Erythroblast (primary cell): ENCODE data around the gene ARHGAP4.

Source experiments
- DNase-seq, 2 experiments: peaks; one replicate each; lab custom pipeline; 2025; lab: John Stamatoyannopoulos, UW
- GATA1 ChIP-seq: IDR thresholded peaks from 2 replicates; pipeline ENCODE4 v1.6.1; 2011; ENCODE audit warnings: low read depth, mild to moderate bottlenecking, control low read depth, low read length, moderate library complexity
- POLR2A ChIP-seq: IDR thresholded peaks from 2 replicates; pipeline ENCODE4 v1.6.1; 2011; ENCODE audit warnings: mild to moderate bottlenecking, low read length

The ARHGAP4 gene

DNA sequence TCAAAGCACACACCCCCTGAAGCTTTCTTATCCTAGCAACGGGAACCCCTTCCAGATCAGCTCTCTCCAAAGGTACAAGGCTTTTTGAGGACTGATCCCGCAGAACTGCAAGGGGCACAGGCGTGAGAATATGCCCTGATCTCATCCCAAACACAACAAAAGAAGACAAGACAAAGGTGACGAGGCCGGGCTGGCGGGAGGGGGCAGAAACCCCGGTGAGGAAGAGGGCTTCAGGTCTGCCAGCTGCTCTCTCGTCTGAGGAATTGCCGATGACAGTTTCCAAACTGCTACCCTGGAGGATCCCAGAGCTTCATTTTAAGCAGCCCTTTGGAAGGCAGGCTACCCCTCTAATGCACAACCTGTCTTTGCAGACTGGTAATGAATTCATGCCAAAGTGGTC, 42.2 kb upstream of the ARHGAP4 start:
- TF ChIP-seq GATA1 (no peak), POLR2A (no peak)
- DNase-seq: no peak

DNA sequence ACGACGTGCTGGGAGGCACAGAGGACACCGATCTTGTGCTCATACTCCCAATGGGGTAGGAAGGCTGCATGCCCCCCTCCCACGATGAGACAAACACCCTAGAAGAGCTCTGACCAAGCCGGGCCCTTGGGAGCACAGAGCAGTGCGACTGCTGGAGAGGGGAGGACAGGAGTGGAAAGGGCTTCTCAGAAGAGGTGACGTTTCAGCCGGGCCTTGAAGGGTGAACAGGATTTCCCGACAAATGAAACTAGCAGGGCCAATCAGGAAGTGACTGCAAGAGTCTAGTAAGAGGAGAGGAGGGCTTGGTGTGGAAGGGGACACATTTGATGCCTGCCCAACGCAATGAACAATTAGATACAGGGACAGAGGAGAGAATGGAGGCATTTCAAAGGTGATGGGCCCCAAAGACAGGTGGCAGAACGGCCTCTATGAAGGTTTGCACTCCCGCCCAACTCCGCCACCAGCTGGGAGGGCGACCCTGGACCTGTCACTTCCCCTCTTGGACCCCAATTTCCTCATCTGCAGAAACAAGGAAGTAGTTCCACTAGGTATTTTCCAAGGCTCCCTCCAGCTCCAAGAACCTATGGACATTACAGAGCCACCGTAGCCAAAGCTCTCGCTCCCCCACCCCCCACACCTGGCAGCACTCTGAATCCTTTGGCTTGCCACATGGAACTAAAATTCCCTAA, 41.6 kb upstream of the ARHGAP4 start:
- no peak for DNase-seq
- TF ChIP-seq GATA1 (no peak), POLR2A (no peak)

DNA sequence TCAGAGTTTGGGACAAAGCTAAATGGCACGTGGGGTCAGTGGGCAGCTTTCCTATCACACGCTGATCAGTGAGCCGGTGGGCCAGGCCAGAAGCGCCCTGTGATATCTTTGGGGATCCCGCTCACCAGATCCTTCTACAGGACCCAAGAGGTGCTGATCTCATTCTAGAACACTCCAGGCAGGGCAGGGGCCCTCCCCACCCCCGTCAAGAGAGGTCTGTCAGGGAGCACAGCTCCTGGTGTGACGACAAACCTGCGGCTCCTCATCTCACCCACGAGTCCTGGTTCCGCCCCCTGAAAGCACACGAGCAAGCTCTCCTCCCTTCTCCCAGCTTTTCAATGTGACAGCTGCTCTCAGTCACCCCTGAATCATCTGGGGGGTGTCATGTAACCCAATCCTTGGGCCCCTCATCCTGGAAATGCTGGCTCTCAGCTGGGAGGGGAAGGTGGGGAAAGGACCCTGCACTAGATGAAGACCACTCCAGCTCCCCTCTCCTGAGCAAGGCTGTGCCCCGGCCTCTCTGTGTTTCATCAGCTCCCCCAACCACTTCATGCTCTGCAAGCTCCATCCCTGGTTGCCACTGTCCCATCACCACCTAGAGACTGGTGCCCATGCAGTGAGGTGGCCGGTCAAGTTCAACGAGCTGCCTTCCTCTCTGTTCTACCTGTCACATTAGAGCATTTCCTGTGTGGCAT, 40.9 kb upstream of the ARHGAP4 start:
- no peak for TF ChIP-seq POLR2A
- no peak for TF ChIP-seq GATA1
- DNase-seq: no peak

DNA sequence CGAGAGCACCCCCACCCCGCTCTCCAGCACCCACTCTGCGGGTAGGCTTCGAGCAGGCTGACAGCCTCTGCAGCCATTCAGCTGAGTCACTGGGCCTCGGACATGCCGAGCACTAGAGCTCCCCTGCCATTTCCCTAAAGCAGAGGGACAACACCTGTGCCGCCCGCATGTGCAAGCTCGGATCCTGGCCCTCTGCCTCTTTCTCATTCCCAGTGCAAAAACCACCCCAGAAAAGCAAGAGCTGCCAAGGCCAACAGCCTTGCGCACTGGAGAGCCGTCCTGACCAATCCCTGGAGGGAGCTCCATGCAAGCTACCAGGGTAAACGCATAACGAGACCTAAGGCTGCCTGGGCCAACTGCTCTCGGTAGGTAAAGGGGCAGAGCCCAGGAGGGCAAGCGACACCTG, 40.2 kb upstream of the ARHGAP4 start:
- TF ChIP-seq POLR2A (no peak), GATA1 (no peak)

DNA sequence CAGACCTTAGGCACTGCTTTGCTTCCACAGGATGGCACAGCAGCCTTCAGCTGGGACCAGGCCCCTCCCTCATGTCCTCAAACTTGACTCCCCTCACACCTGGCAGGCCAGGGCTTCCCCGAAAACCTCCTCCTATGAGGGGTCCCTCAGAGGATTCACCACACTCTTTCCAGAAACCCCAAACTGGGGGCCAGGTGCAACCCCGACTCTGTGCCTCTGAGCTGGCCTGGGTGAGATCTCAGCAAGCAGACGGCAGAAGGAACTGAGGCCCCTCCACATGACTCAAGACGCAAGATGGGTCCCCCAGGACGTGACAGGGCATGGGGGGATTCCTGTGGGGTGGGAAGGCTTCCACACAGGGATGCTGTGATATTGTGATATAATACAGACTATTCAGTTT, 39.3 kb upstream of the ARHGAP4 start:
- DNase-seq: no peak
- TF ChIP-seq POLR2A: no peak
- TF ChIP-seq GATA1: no peak

More for the DNA sequence above, 40.2 kb upstream of the ARHGAP4 start:
- DNase-seq: no peak

DNA sequence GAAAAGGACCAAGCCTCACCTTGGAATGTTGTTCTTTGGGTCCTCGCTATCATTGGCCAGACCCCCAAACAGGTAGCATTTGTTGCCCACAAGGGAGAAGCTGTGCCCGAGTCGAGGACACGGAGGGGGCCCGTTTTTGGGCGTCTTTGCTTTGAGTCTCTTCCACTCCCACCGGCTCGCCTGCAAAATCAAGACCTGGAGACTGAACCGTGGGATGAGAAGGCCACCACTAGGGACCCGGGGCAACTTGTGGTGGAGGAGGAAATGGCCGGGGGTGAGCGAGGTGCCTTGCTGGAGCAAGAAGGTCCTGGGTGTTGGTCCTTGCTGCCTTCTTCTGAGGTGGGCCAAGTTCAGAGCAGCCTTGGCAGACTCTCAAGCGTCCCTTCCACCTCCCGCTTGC, 38.0 kb upstream of the ARHGAP4 start:
- DNase-seq: no peak
- no peak for TF ChIP-seq POLR2A
- TF ChIP-seq GATA1: no peak

DNA sequence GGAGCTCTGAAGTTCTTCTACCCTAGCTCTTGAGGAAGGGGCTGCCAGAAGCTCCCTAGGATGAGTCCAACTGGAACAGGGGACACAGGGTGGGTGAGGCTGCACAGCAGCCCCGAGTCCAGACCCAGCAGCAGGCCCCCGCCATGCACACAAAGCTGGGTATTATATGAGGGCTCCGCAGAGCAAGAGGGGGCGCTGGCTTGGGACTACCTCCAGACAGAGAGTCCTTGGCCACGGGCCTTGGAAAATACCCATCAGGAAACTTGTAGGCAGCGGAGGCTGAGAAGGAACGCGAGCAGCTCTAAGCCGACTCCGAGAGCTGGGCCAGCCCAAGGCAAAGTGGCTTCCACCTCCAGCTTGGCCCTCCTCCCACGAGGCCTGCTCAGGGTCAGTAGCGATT, 37.5 kb upstream of the ARHGAP4 start:
- TF ChIP-seq GATA1 (no peak), POLR2A (no peak)
- DNase-seq: no peak

DNA sequence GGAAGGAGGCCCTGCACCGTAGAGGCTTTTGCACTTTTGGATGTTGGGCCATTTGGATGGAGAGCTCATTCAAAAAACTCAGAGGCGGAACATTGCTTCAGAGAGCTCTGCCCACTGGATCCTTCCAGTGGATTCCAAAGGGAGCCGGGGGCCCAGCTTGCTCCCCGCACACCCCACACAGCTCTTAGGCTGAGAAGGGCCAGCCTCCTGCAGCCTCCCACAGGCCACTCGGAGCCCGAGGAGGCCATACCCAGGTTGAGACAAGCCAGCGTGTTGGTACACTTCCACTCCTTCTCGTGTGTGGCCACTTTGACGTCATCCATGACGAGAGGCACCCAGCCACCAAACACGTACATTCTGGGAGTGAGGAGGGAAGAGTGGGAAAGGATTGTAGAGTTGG, 35.2 kb upstream of the ARHGAP4 start:
- DNase-seq: no peak
- TF ChIP-seq GATA1 (no peak), POLR2A (no peak)

DNA sequence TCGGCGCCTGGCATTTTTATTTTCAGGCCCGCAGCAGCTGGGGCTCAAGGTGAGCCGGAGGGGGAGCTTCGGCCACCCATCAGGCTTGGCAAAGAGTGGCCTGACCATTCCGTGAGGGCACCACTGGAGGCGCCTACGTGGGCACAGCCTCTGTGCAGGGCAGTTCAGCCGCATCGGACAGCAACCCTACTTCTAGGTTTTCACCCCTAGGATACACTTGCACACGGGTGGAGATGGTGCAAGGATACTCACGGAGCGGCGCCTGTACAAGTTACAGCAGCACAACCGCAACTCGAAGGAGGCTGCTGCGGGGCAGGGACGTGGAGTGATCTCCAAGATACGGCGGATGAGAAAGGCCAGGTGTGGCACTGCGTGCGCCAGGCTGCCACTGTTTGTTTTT, 34.7 kb upstream of the ARHGAP4 start:
- no peak for DNase-seq
- no peak for TF ChIP-seq POLR2A
- no peak for TF ChIP-seq GATA1

DNA sequence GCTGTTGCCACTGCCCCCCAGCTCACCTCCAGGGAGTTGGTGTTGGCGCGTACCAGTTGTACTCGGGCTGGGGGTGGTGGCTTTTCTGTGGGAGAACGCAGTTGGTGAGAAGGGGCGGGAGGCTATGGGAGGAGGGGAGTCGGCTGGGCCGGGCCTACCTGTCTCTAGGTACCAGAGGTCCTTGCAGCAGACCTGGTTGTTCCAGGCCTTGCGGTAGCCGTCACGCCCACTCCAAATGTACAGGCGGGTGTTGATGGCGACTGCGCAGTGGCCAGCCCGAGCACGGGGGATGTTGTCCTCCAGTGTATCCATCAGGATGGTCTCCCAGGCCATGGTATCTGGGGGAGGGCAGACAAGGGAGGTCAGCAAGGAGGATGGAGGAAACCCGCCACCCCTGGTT, 34.0 kb upstream of the ARHGAP4 start:
- TF ChIP-seq POLR2A (no peak), GATA1 (no peak)

DNA sequence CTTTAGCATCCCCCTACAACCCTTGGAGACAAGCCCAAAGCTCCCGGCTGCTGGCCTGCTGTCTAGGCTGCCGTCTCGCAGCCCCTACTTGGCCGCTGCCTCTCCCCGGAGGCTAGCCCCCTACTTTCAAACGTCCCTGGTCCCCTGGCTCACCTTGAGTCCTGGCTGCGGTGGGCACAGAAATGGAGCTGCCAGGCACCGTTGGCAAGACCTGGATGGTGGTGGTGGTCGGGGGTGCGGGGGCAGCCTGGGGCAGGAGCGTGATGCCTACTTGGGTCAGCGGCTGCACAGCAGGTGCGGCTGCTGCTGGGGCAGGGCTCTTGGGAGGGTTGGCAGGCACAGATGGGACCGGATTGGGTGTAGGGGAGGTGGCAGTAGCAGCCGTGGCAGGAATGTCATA, 33.6 kb upstream of the ARHGAP4 start:
- DNase-seq: no peak
- TF ChIP-seq POLR2A (no peak), GATA1 (no peak)

More for the DNA sequence above, 34.0 kb upstream of the ARHGAP4 start:
- no peak for DNase-seq

DNA sequence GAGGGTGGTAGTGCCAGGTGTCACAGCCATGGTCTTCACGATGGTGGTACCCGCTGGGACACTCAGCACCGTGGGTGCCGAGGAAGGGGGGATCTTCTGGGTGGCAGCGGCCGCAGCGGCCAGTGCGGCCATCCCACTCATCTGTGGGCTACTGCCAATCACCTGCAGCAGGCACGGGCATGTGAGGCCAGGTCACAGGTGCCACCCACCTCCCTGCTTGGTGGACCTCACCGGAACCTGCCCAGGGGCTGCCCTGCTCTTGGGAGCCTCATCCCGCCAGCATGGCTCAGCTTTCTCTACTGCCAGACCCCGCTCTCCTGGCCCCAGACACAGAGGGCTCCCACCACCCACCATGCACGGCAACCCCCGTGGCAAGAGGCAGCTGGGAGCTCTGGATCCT, 32.5 kb upstream of the ARHGAP4 start:
- TF ChIP-seq GATA1: no peak
- no peak for TF ChIP-seq POLR2A
- DNase-seq: no peak

DNA sequence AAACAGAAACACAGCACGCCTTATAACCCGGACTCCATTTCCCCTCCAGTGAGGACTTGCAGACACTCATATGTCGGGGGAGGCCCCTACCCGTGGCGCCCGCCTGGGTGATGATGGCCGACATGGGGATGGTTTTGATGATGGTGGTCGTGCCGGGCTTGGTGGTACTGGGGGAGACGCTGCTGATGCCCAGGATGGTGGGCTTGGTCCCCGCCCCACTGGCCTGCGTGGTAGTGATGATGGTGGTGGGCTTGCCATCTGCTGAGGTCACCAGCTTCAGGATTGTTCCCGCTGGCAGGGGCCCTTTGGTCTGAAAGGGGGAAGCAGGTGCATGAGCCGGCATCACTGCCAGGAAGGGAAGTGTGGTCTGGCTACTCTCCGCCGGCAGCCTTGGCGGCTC, 31.2 kb upstream of the ARHGAP4 start:
- no peak for DNase-seq
- no peak for TF ChIP-seq POLR2A
- TF ChIP-seq GATA1: no peak

DNA sequence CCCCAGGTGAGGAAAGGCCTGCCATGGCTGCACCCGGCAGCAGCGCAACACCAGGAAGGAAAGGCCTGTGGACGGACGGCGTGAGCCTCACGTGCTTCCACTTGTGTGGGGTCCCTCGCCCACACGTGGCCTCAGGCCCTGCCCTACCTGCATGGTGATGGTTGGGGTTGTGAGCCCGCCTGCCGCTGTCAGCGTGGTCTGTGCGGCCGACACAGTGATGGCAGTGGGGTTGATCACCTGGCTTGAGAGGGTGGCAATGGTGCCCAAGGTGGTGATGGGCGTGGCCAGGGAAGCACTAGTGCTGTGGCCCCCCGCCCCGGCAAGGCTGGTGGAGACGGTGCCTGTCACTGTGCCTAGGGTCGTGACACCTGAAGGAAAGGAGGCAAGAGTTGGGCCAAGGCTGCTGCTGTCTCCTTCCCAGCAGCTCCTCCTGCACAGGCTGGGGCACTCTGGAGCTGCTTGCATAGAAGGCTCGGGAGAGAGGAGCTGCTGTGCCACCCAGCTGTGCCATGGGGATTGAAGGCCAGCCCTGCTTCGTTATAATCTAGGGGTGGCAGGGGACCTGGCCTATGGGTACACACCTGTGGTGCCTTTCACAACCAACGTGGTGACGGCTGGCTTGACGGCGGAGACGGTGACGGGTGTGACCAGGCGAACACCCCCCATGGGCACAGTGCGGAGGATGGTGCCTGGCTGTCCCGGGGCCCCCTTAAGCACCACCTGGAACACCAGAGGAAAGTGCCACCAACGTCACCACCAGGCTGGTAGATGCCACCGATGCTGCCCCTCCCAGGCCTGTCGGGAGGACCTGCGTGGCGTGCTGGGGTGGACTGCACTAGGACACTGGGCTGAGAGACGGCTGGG, 30.2 kb upstream of the ARHGAP4 start:
- TF ChIP-seq POLR2A: no peak
- DNase-seq: no peak
